ENCODE results near the gene CYP27A1. TPM values are rescaled to one million over a fixed set of nuclear protein-coding genes. Genes with fewer than 3 reads are reported as not detected.
A peak's percentile ranks its signal among the peaks of the same experiment; 100 is the strongest.

The CYP27A1 gene
- total and polyA plus RNA-seq, 7 experiments from 2014 or later = 0.09 to 10.6 (median 3.0) TPM; not detected in 1

DNA sequence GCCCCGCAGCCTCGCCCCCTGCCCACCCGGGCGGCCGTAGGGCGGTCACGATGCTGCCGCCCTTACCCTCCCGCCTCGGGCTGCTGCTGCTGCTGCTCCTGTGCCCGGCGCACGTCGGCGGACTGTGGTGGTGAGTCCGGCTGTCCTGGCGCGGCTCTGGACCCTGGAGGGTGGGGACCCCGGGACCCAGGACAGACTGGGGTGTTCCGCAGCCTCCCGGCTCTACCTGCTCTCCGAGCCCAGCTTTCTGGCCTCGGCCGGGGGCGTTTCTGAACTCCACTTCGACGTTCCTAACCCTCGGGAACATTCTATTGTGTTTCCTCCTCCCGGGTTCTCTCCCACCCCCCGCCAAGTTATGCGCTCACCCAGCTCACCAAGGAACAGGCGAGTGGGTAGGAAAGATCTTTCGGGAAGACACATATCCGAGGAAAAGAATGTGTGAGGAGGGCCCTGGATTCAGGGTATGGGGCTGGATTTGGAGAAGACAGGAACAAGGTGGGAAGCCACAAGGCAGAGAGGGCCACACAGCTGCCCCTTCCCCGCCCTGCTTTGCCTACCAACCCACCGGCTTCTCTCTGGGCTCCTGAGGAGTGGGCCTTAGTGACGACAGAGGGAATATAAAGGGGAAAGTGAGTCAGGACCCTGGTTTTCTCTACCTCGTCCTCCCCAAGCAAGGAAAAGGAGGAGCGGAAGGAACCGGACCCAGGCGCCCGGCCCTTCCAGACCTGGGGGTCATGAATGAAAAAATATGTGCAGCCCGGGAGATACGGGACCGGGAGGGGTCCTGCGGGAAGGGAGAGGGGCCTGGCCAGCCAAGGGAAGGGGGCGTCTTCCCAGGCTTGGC is 78.3 kb downstream of the CYP27A1 start:
- H3K27me3 ChIP-seq (ENCODE audit: control insufficient read depth in 2 of 2, insufficient read depth in 2 of 2, low read length in 2 of 2) = peaks cover 8 to 31% of the 10 kb centered on the region in 2 donors
- ATAC-seq (no peak), DNase-seq (no peak)
- Mint-ChIP-seq H3K27me3 (peaks cover 72 to 88% (median 84%) of the 10 kb centered on the region in 5 donors), H3K36me3 (no peaks in the 10 kb centered on the region), H3K4me1 (peaks cover 9 to 28% (median 23%) of the 10 kb centered on the region in 7 donors), H3K27ac (no peak overlapping the region), H3K9me3 (no peaks in the 10 kb centered on the region), H3K4me3 (peak overlapping the region; percentile 45 to 85 (median 69))
- H3K27ac ChIP-seq (ENCODE audit: low read depth, low read length) = no peak overlapping the region
- no peak overlapping the region for H3K4me3 ChIP-seq (ENCODE audit: low read length)
- no peaks in the 10 kb centered on the region for H3K9me3 ChIP-seq (ENCODE audit: control insufficient read depth in 2 of 3, low read length in 3 of 3)
- ChIA-PET POLR2A (no interaction called here), CTCF (no interaction called here)
- no peaks in the 10 kb centered on the region for H3K36me3 ChIP-seq (ENCODE audit: control insufficient read depth in 2 of 3, insufficient read depth in 3 of 3, low read length in 3 of 3)
- peaks cover 6 to 24% of the 10 kb centered on the region in 2 donors for H3K4me1 ChIP-seq (ENCODE audit: control insufficient read depth in 2 of 2, insufficient read depth in 2 of 2, low read length in 2 of 2)
- intact Hi-C loops (cut with micrococcal nuclease) = no loop called here

DNA sequence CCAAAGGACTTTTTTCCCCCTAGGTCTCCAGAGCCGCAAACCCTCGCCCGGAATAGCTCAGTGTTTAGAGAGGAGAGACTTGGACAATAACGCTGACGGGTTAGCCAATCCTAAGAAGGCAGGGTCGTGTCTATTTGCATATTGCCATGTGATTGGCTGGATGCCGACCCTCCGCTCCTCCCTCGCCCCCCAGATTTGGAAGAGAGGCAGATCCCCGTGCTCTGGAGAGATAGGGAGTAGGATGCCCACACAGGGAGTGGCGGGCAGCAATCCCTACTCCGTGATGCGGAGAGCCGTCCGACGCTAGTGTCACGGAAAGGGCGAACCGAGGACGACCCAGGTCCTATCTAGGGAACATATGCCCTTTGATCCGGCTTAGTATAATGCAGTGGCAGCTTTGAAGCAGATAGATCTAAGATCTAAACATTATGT is 79.0 kb downstream of the CYP27A1 start:
- no peak overlapping the region for H3K27ac Mint-ChIP-seq
- ChIA-PET POLR2A (no interaction called here), CTCF (no interaction called here)
- no peaks in the 10 kb centered on the region for H3K9me3 Mint-ChIP-seq
- H3K4me1 Mint-ChIP-seq = peaks cover 9 to 28% (median 22%) of the 10 kb centered on the region in 7 donors
- intact Hi-C loops (cut with micrococcal nuclease) = no loop called here
- no peaks in the 10 kb centered on the region for H3K9me3 ChIP-seq (ENCODE audit: control insufficient read depth in 2 of 3, low read length in 3 of 3)
- DNase-seq = peak in 1 of 9 donors; percentile 21
- no peaks in the 10 kb centered on the region for H3K36me3 Mint-ChIP-seq
- H3K4me3 ChIP-seq (ENCODE audit: low read length) = no peak overlapping the region
- ATAC-seq = peak; percentile 49
- no peak overlapping the region for H3K27ac ChIP-seq (ENCODE audit: low read depth, low read length)
- peak overlapping the region in 9 of 10 donors; percentile 30 to 85 (median 66) for H3K4me3 Mint-ChIP-seq
- H3K4me1 ChIP-seq (ENCODE audit: control insufficient read depth in 2 of 2, insufficient read depth in 2 of 2, low read length in 2 of 2) = peaks cover 6 to 24% of the 10 kb centered on the region in 2 donors
- no peaks in the 10 kb centered on the region for H3K36me3 ChIP-seq (ENCODE audit: control insufficient read depth in 2 of 3, insufficient read depth in 3 of 3, low read length in 3 of 3)
- H3K27me3 ChIP-seq (ENCODE audit: control insufficient read depth in 2 of 2, insufficient read depth in 2 of 2, low read length in 2 of 2) = peaks cover 8 to 31% of the 10 kb centered on the region in 2 donors
- H3K27me3 Mint-ChIP-seq = peaks cover 66 to 83% (median 76%) of the 10 kb centered on the region in 5 donors

DNA sequence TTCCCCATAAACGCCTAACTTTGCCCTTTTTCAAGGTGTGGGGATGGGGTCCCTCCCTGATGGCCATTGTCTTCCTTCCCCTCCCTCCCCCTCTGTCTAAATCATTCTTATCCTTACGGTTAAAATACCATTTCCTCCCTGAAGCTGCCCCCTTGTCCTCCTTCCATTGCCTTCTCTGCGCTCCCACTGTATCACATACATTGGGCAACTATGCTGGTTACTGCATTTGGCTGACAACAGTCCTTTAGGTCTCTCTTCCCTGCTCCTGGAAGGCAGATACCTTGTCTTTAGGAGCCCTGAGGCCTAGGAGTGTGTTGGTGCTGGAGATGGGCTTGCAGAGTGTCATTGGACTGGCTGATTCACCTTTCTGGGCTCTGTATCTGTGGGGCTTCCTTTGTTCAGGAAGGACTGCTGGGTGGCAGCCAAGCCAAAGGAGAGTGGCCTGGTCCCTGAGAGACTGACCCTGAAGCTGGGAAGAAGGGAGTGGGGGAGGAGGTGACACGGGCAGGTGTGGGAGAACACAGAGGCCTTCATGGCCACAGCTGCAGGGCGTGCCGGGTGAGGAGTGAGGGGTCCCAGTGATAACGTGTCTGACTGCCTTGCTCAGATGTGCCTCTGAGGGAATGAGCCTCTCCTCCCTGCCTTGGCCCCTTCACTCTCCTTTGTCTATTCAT is 79.8 kb downstream of the CYP27A1 start:
- Mint-ChIP-seq H3K27ac (peak overlapping the region in 1 of 9 donors; percentile 1), H3K4me3 (peak overlapping the region in 6 of 10 donors; percentile 42 to 85 (median 73)), H3K9me3 (no peaks in the 10 kb centered on the region), H3K4me1 (peaks cover 9 to 26% (median 22%) of the 10 kb centered on the region in 7 donors), H3K27me3 (peaks cover 59 to 79% (median 70%) of the 10 kb centered on the region in 5 donors), H3K36me3 (no peaks in the 10 kb centered on the region)
- no peak overlapping the region for H3K4me3 ChIP-seq (ENCODE audit: low read length)
- ChIA-PET CTCF (no interaction called here), POLR2A (no interaction called here)
- intact Hi-C loops (cut with micrococcal nuclease) = no loop called here
- H3K27ac ChIP-seq (ENCODE audit: low read depth, low read length) = no peak overlapping the region
- DNase-seq (peak in 1 of 9 donors; percentile 19), ATAC-seq (no peak)
- peaks cover 8 to 31% of the 10 kb centered on the region in 2 donors for H3K27me3 ChIP-seq (ENCODE audit: control insufficient read depth in 2 of 2, insufficient read depth in 2 of 2, low read length in 2 of 2)
- H3K9me3 ChIP-seq (ENCODE audit: control insufficient read depth in 2 of 3, low read length in 3 of 3) = no peaks in the 10 kb centered on the region
- H3K4me1 ChIP-seq (ENCODE audit: control insufficient read depth in 2 of 2, insufficient read depth in 2 of 2, low read length in 2 of 2) = peaks cover 6 to 24% of the 10 kb centered on the region in 2 donors
- no peaks in the 10 kb centered on the region for H3K36me3 ChIP-seq (ENCODE audit: control insufficient read depth in 2 of 3, insufficient read depth in 3 of 3, low read length in 3 of 3)

DNA sequence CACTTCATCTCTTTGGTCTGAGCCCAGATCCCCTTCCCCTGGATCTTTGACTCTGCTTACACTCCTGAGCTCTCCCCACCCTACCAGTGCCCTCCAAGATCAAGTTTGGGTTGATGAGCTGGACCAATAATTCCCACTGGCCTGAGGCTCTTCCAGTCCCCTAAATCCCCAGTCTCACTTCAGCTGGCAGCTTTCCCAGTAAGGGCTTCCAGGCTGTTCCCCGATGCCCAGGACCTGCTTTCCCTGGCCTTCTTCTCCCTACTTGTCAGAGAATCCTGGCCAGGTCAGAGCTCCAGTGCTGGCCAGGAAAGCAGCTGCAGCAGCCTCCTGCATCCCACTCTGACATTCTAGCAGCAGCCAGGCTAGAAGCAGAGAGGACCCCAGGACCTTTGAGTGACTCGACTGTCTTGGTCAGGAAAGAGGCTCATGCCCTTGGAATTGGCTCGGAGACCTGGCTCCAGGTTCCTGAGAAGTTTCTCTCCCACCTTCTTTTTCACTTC is 81.1 kb downstream of the CYP27A1 start:
- Mint-ChIP-seq H3K9me3 (no peaks in the 10 kb centered on the region), H3K27me3 (peaks cover 52 to 72% (median 65%) of the 10 kb centered on the region in 5 donors), H3K27ac (no peak overlapping the region), H3K4me3 (no peak overlapping the region), H3K36me3 (no peaks in the 10 kb centered on the region), H3K4me1 (peaks cover 9 to 26% (median 21%) of the 10 kb centered on the region in 7 donors)
- no peak for ATAC-seq
- Histone ChIP-seq H3K4me3 (ENCODE audit: low read length) (no peak overlapping the region), H3K4me1 (ENCODE audit: control insufficient read depth in 2 of 2, insufficient read depth in 2 of 2, low read length in 2 of 2) (peaks cover 6 to 24% of the 10 kb centered on the region in 2 donors), H3K9me3 (ENCODE audit: control insufficient read depth in 2 of 3, low read length in 3 of 3) (no peaks in the 10 kb centered on the region), H3K36me3 (ENCODE audit: control insufficient read depth in 2 of 3, insufficient read depth in 3 of 3, low read length in 3 of 3) (no peaks in the 10 kb centered on the region), H3K27ac (ENCODE audit: low read depth, low read length) (no peak overlapping the region), H3K27me3 (ENCODE audit: control insufficient read depth in 2 of 2, insufficient read depth in 2 of 2, low read length in 2 of 2) (peaks cover 4 to 26% of the 10 kb centered on the region in 2 donors)
- ChIA-PET CTCF (interaction anchor here (1.6 kb wide), 1 partner anchor 13 kb away, joined by 5 read pairs; no protein-coding TSS in a partner anchor), POLR2A (no interaction called here)
- intact Hi-C loops (cut with micrococcal nuclease) = no loop called here
- no peak for DNase-seq

Small RNAs within 50 kb of the gene (microRNA-seq; reads per million reads assigned to microRNA genes)
- gene MIR9500 (ENCODE audit: borderline microRNAs expressed) = not detected

Other genes starting within 250 kb of the CYP27A1 start
- 10 to 100 TPM; 16.6 to 36.3 (median 28.1) TPM for gene USP37, start 213.8 kb upstream of the CYP27A1 start, total RNA-seq
- gene USP37, start 213.8 kb upstream of the CYP27A1 start, polyA plus RNA-seq = 10 to 100 TPM; 10.1 to 15.1 TPM
- gene CNOT9, start 213.3 kb upstream of the CYP27A1 start, total RNA-seq = 10 to 100 TPM; 44.7 to 99.6 (median 53.8) TPM
- gene CNOT9, start 213.3 kb upstream of the CYP27A1 start, polyA plus RNA-seq = 10 to 100 TPM; 13.7 to 22.9 TPM
- 1 to 10 TPM in 2 of 5 experiments, under 1 TPM in 3; 0.45 to 1.7 (median 0.60) TPM for gene PLCD4, start 174.2 kb upstream of the CYP27A1 start, total RNA-seq
- under 1 TPM; 0.15 to 0.30 TPM for gene PLCD4, start 174.2 kb upstream of the CYP27A1 start, polyA plus RNA-seq
- gene ZNF142, start 122.5 kb upstream of the CYP27A1 start, total RNA-seq = 10 to 100 TPM; 38.7 to 49.8 (median 40.8) TPM
- 10 to 100 TPM in 1 of 2 donors, 1 to 10 TPM in 1; 6.0 to 14.3 TPM for gene ZNF142, start 122.5 kb upstream of the CYP27A1 start, polyA plus RNA-seq
- gene BCS1L, start 122.5 kb upstream of the CYP27A1 start, total RNA-seq = 10 to 100 TPM; 21.4 to 62.0 (median 49.0) TPM
- gene BCS1L, start 122.5 kb upstream of the CYP27A1 start, polyA plus RNA-seq = 10 to 100 TPM; 15.5 to 21.2 TPM
- 10 to 100 TPM; 12.6 to 33.4 (median 28.3) TPM for gene RNF25, start 110.1 kb upstream of the CYP27A1 start, total RNA-seq
- 10 to 100 TPM; 17.4 to 29.5 TPM for gene RNF25, start 110.1 kb upstream of the CYP27A1 start, polyA plus RNA-seq
- gene STK36, start 110.1 kb upstream of the CYP27A1 start, total RNA-seq = 10 to 100 TPM; 18.9 to 28.1 (median 19.7) TPM
- 1 to 10 TPM; 2.6 to 3.6 TPM for gene STK36, start 110.1 kb upstream of the CYP27A1 start, polyA plus RNA-seq
- gene TTLL4, start 71.3 kb upstream of the CYP27A1 start, total RNA-seq = 10 to 100 TPM; 18.7 to 35.8 (median 21.2) TPM
- 1 to 10 TPM; 3.6 to 9.8 TPM for gene TTLL4, start 71.3 kb upstream of the CYP27A1 start, polyA plus RNA-seq
- gene PRKAG3, start 49.7 kb downstream of the CYP27A1 start, total RNA-seq = not detected
- gene PRKAG3, start 49.7 kb downstream of the CYP27A1 start, polyA plus RNA-seq = not detected
- gene WNT6, start 77.7 kb downstream of the CYP27A1 start, total RNA-seq = under 1 TPM in 1 of 5 experiments, not detected in 4; 0.22 TPM
- gene WNT6, start 77.7 kb downstream of the CYP27A1 start, polyA plus RNA-seq = under 1 TPM in 1 of 2 donors, not detected in 1; 0.11 TPM
- 1 to 10 TPM in 4 of 5 experiments, under 1 TPM in 1; 0.19 to 4.2 (median 3.0) TPM for gene WNT10A, start 98.7 kb downstream of the CYP27A1 start, total RNA-seq
- gene WNT10A, start 98.7 kb downstream of the CYP27A1 start, polyA plus RNA-seq = 1 to 10 TPM in 1 of 2 donors, under 1 TPM in 1; 0.61 to 1.2 TPM
- gene CDK5R2, start 177.5 kb downstream of the CYP27A1 start, total RNA-seq = not detected
- gene CDK5R2, start 177.5 kb downstream of the CYP27A1 start, polyA plus RNA-seq = not detected
- not detected for gene FEV, start 203.0 kb downstream of the CYP27A1 start, total RNA-seq
- gene FEV, start 203.0 kb downstream of the CYP27A1 start, polyA plus RNA-seq = not detected
- gene CRYBA2, start 211.3 kb downstream of the CYP27A1 start, total RNA-seq = not detected
- gene CRYBA2, start 211.3 kb downstream of the CYP27A1 start, polyA plus RNA-seq = not detected

Measured in naive thymus-derived CD4-positive, alpha-beta T cell (primary cell).